ENCODE results near the gene SMARCAL1.

The SMARCAL1 gene

GRCh38 chr2:216477283-216478035, 65.2 kb downstream of the SMARCAL1 start:
- DNase-seq: no peak

DNA sequence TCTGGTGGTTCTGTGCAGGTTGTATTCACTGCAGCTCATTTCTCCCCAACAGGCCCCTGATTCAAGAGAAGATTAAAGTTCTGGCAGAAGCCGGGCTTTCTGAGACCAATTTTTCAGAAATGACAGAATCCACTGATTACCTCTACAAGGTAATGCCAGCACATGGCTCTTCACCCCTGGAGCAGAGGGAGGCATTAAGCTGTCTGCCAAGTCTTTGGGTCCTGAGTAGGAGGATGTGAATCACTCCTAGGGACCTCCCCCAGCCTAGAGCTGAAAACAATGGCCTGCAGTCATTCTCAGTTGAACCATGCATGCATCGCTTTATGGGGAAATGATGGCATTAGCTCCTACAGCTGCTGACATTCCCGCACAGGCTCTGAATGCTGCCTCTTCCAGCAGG, 65.9 kb downstream of the SMARCAL1 start:
- DNase-seq: no peak

- DNase-seq: no peak
Observed at GRCh38 chr2:216478791-216479190, 66.5 kb downstream of the SMARCAL1 start.

DNA sequence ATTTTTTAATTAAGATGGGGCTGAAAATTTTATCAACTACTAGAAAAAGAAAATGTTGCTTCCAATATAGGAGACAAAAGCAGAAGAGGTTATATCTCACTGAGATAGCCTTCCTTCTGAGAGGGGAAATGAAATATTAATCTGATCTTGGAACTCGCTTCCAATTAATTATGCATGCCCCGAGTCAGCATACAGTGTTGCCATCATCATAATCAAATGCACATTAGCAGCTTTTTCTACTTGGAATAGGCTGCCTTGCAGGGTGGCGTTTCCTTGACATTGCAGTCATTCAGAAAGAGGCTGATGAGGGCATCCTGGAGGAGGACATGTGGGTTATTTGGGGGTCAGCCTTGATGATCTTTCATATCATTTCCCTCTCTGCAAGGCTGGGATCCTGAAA, 67.9 kb downstream of the SMARCAL1 start:
- DNase-seq: no peak

DNA sequence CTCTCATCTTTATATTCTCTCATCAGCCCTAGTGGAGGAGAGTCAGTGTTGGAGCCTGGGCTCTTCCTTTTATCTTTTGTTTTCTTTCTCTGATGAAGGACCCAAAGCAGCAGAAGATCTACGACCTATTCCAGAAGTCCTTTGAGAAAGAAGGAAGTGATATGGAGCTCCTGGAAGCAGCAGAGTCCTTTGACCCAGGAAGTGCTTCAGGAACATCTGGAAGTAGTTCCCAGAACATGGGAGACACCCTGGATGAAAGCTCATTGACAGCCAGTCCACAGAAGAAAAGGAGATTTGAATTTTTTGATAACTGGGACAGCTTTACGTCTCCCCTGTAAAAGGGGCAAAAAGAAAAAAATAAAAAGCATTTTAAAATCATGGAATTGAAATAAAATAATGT, 70.4 kb downstream of the SMARCAL1 start:
- DNase-seq: no peak

- DNase-seq: no peak
Observed at GRCh38 chr2:216485237-216485636, 73.0 kb downstream of the SMARCAL1 start.

DNA sequence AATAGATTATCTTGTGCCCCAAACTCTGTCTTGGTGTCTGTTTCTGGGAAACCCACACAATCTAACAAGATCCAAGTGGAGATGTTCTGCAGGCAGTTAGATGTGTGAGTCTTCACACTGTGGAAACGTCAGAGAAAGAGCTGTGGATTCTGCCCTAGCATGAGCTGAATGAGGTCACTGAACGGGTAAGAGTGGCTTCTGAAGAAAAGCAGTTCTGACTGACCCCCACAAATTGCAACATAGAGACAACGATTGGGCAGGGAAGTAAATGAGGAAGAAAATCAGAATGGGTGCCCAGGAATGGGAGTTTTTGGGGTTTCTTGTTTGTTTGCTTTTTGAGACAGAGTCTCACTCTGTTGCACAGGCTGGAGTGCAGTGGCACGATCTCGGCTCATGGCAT, 73.5 kb downstream of the SMARCAL1 start:
- no peak for DNase-seq

DNA sequence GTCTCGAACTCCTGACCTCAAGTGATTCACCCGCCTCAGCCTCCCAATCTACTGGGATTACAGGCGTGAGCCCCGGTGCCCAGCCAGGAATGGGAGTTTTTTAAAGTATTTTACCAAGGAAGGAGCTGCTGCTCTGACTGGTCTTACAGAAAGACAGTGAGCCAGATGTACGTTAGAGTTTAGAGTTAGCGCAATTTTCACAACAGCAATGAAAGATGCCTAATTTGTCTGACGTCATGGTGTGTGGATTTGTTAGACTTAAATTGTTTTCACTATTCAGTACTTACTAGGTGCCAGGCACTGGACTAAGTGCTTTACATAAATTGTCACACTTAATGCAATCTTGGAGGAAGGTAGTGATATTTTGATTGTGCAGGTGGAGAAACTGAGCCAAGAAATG, 74.0 kb downstream of the SMARCAL1 start:
- DNase-seq: no peak

- DNase-seq: no peak
Observed at GRCh38 chr2:216486708-216487107, 74.4 kb downstream of the SMARCAL1 start.

DNA sequence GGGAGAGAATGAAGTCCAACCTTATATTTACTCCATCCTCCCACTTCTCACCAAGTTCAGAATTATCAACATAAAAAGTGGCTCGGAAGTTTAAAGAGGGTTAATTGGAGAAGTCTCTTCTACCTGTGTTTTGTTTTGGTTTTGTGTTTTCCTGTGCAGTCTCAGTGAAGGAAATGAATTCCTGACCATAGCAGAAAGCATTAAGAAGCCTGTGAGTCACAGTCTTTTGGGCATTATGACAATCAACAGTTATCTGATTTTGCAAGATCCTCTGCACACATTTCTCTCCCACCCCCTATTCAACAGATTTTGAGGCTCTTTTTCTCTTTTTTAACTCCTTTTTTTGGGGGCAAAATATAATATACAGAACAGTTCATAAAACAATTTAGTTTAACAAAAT, 77.8 kb downstream of the SMARCAL1 start:
- no peak for DNase-seq

- DNase-seq: no peak
Observed at GRCh38 chr2:216491793-216492596, 79.7 kb downstream of the SMARCAL1 start.

DNA sequence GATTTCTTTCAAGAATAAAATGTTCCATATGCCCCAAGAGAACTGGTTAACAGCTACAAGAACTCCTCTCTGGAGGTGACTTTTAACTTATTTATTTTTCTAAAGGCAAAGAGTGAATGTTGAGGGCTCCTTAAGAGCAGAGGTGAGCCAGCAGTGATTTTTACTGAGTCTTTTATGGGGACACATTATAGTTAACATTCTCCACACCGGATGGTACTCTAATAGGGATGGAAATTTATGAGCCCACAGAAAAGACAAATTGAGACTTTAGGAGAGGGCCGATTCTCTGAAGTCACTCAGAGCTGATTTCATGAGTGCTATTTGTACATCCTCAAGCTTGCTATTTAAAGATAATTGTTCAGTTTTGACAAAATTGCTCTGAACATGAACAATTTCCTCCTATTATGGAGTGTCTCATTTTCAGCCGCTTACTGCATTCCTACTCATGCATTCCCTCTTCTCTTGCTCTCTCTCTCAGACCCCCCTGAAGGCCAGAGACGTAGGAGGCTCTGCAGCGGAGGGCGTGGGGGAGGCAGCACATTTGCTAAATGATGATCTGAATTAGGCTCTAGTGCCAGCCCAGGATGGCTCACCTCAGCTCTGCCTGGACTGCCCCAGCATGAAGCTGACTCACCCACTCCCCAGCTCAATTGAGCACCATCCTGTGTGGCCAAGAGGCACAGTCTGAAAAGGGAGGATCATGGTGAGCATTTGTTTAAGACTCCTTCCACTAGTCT, 80.5 kb downstream of the SMARCAL1 start:
- no peak for DNase-seq

GRCh38 chr2:216493334-216493685, 81.0 kb downstream of the SMARCAL1 start:
- no peak for DNase-seq

GRCh38 chr2:216495656-216496055, 83.4 kb downstream of the SMARCAL1 start:
- DNase-seq: no peak

DNA sequence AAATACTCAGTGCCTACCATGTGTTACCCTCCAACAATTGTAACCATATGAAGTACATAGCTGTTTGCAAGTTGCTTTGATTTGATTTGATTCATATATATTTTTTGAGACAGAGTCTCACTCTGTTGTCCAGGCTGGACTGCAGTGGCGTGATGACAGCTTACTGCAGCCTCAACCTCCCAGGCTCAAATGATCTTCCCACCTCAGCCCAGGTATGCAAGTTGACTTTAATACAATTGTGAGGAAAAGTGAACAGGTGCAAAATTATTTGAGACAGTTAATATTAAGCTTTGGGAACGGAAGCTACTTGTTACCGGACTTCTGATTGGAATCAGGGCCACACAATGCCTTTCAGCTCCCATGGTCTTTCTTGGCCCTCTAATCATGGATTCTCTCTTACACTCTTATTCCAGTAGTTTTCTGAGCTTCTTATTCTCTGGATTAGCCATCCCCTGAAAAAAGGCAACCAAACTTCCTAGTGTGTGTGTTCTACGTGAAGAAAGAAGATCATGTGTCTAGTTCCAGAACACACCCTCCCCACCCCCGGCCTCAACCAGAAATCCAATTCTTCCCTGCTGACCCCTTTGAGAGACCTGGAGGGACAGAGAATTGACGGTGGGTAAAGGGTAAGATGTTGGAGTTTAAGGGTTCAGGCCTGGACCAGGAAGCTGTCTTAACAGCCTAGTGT, 85.2 kb downstream of the SMARCAL1 start:
- no peak for DNase-seq

- DNase-seq: no peak
Observed at GRCh38 chr2:216498070-216498378, 85.7 kb downstream of the SMARCAL1 start.

- peak; percentile 86 for DNase-seq
Observed at GRCh38 chr2:216498379-216499352, 86.4 kb downstream of the SMARCAL1 start, which contains the start of gene RPL37A. RPL37A (plus strand) TSS chr2:216498844; CDS start chr2:216498875, 31 bp downstream.

DNA sequence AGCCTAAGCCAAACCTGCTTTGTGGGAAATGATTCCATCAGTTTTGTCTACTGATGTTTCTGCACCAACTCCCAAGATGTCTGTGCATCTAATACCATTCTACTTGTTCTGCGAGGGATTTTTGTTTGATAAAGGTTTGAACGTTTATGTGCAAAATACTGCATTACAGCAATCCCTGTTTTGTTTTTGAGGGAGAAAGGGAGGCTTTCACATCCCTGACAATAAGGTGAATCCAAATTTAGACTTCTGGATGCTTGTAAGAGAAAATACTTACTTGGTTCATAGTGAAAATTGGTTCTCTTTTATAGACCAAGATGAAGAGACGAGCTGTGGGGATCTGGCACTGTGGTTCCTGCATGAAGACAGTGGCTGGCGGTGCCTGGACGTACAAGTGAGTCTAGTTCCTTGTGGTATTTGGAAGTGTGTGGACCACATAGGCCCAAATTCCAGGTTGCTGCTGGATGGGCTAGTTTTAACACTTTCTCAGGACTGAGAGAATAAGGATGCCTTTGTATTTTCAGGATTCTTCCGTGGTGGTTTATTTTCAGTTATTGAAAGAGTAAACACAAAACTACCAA, 87.4 kb downstream of the SMARCAL1 start:
- DNase-seq: no peak

DNA sequence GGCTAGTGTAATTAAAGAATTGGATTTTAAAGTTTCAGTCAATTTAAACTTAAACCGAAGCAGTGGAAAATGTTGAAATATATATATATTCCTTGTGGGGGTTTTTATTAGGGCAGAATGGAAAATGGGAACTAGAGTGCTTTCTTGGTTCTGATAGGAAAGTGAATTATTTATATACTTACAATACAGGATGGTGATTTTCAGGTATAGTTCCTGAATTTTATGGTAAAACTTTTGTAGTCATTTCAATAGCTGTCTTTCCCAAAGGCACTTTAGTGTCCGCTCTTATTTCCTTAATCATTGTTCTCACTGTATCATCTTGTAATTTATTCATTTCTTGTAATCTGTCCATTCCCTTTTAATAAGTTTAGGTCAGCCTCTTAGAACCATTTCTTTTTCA, 88.3 kb downstream of the SMARCAL1 start:
- DNase-seq: no peak

DNA sequence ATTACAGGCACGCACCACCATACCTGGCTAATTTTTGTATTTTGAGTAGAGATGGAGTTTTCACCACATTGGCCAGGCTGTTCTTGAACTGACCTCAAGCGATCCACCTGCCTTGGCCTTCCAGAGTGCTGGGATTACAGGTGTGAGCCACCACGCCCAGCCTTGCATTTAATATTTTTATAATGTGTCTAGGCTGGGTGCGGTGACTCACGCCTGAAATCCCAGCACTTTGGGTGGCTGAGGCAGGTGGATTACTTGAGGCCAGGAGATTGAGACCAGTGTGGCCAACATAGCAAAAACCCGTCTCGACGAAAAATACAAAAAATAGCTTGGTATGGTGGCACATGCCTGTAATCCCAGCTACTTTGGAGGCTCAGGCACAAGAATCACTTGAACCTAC, 89.6 kb downstream of the SMARCAL1 start:
- DNase-seq: no peak

DNA sequence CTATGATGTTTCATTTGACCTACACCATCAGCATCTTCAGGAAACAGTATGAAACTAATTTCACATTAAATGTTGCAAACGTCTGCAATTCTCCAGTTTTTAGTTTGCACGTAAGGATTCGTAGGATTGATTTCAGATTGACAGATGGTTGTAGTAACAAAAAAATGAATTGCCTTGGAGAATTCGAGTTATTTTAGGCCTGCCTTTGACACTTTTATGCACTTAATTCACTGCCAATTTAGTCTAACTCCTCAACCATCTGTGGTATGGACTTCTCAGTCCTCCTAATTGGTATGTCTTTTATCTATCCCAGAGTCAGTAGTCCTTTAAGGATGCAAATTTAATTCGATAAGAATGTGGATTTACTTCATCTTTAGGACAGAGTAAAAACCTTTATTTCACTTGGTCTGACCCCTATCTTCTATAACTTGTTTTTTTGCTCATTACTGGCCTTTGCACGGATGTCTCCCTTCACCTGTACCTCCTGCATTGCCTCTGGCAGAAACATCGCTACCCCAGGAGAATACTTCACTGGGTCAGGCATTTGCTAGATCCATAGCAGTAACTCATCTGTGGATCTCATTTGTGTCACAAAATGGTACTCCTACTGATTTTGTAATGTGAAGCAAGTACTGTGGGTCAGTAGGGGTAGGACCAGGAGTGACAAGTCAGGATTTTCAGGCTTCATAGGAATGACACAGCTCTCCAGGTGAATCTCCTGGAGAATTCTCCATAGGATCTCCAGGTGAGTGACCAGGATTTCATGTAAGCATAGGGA, 90.3 kb downstream of the SMARCAL1 start:
- DNase-seq: no peak
